GM12878 (cell line): ENCODE measurements around the gene SERPINB8.

Source experiments
- ATF2 ChIP-seq: IDR thresholded peaks from 2 replicates; pipeline ENCODE4 v1.6.1; 2012; ENCODE audit warnings: low read length, inconsistent platforms
- BRCA1 ChIP-seq: IDR thresholded peaks from 2 replicates; pipeline ENCODE4 v1.6.1; 2011; ENCODE audit warnings: low read depth, low read length, improper control_type of control experiment
- CTCF ChIP-seq, 3 experiments: IDR thresholded peaks in 2 of 3; conservative IDR thresholded peaks in 1 of 3; 2 replicates each; pipeline ENCODE4 v1.5.1; 2011; ENCODE audit warnings: low read depth in 3 of 3, low read length in 3 of 3, mild to moderate bottlenecking in 3 of 3, control low read depth in 2 of 3, moderate library complexity in 2 of 3, inconsistent platforms in 1 of 3, mixed read lengths in 1 of 3; ENCODE audit not compliant: control insufficient read depth in 2 of 3, insufficient read depth in 1 of 3; ENCODE audit errors: extremely low read depth in 1 of 3
- HCFC1 ChIP-seq: fragments of 150-350 bp; IDR thresholded peaks from 2 replicates; pipeline ENCODE4 v1.6.1; 2014; ENCODE audit warnings: low read length
- HDAC2 ChIP-seq: fragments of 200-600 bp; sonication (generic); IDR thresholded peaks from 2 replicates; pipeline ENCODE4 v1.6.1; 2017
- REST ChIP-seq: IDR thresholded peaks from 2 replicates; pipeline ENCODE4 v1.6.1; 2012; ENCODE audit warnings: mild to moderate bottlenecking, low read depth, low read length
- USF1 ChIP-seq: IDR thresholded peaks from 2 replicates; pipeline ENCODE4 v1.6.1; 2011; ENCODE audit warnings: borderline replicate concordance, low read depth, mild to moderate bottlenecking, moderate library complexity, mixed read lengths, low read length; ENCODE audit not compliant: insufficient read depth; ENCODE audit errors: extremely low read length

- no peak for TF ChIP-seq HDAC2
- TF ChIP-seq CTCF (IDR thresholded peaks at IDR 0.05 in 2 of 3, conservative IDR thresholded peaks at IDR 0.05 in 1 of 3; ENCODE audit: control insufficient read depth in 2 of 3, extremely low read depth in 1 of 3, insufficient read depth in 1 of 3, low read depth in 3 of 3, low read length in 3 of 3): no peak
- no peak for TF ChIP-seq BRCA1
- TF ChIP-seq HCFC1: no peak
- no peak for TF ChIP-seq USF1
- TF ChIP-seq REST: no peak
- TF ChIP-seq ATF2: no peak
Measured at GRCh38 chr18:63997041-63997440, 27.2 kb downstream of the SERPINB8 start.
